GM10248 (cell line): Measurements from ENCODE around the gene TOMM20.

Experiments
- CTCF ChIA-PET: fragments of 300-600 bp; sonication (Branson Sonifier 250); formaldehyde crosslinking; extraction: SDS; loops from one replicate; lab custom pipeline; 2021; ENCODE audit warnings: antibody characterized with exemption; lab: Yijun Ruan, JAX
- POLR2A ChIA-PET: fragments of 350-650 bp; sonication (Branson Sonifier 250); formaldehyde crosslinking; extraction: SDS; loops from one replicate; lab custom pipeline; 2020; ENCODE audit warnings: antibody characterized with exemption; lab: Yijun Ruan, JAX
- DNase-seq: peaks from one replicate; pipeline ENCODE4 v3.0.0; 2012; ENCODE audit errors: extremely low spot score
- TF ChIP-seq, protein P1 (sequence below): IDR thresholded peaks from 2 replicates; pipeline ENCODE4 v1.5.1; 2012; ENCODE audit warnings: mild to moderate bottlenecking, low read depth; ENCODE audit errors: extremely low read depth, missing control alignments, control extremely low read depth

Gene TOMM20

DNA sequence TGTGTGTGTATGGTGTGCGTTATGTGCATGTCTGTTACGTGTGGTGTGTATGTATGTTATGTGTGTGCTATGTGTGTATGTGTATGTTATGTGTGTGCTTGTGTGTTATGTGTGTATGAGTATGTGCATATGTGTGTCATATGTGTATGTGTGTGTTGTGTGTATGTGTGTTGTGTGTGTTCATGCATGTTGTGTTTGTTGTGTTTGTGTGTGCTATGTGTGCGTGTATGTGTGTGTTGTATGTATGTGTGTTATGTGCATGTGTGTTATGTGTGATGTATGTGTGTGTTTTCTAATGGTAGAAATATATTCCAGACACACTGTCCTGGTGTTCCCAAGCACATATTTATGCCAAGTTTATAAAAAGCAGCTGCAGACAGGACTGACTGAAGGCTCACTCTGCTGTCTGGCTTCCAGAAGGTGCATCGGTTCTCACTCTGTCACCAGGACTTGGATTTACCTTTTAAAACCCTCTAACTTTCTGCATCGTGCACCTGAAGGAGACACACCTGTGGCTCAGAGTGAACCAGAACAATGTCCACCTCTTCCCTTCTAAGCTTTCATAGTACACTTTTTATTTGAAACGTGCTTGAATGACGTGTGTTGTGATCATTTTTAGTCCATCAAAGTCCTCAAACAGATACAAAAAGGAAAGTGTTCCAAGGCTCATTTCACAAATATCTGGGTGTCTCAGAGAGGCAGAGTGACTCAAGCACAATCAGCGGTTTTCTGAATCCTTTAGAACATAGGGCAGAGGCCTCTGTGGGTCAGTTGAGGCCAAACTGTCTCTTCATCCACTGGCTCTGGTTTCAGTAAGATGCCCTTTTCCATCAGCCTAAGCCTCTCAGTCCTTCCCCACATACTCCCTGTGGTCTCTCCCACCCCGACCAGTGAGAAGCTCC lies 49.9 kb downstream of the TOMM20 start:
- no peak for DNase-seq
- TF ChIP-seq, protein P1, sequence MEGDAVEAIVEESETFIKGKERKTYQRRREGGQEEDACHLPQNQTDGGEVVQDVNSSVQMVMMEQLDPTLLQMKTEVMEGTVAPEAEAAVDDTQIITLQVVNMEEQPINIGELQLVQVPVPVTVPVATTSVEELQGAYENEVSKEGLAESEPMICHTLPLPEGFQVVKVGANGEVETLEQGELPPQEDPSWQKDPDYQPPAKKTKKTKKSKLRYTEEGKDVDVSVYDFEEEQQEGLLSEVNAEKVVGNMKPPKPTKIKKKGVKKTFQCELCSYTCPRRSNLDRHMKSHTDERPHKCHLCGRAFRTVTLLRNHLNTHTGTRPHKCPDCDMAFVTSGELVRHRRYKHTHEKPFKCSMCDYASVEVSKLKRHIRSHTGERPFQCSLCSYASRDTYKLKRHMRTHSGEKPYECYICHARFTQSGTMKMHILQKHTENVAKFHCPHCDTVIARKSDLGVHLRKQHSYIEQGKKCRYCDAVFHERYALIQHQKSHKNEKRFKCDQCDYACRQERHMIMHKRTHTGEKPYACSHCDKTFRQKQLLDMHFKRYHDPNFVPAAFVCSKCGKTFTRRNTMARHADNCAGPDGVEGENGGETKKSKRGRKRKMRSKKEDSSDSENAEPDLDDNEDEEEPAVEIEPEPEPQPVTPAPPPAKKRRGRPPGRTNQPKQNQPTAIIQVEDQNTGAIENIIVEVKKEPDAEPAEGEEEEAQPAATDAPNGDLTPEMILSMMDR, result no peak
- POLR2A ChIA-PET, result interaction anchor here (0.7 to 2.2 kb wide), 5 partner anchors 31 to 478 kb away, joined by 3 to 8 read pairs (median 5); no protein-coding TSS in a partner anchor
- CTCF ChIA-PET, result interaction anchor here (0.7 to 1.8 kb wide), 8 partner anchors 11 to 579 kb away, joined by 3 to 6 read pairs (median 4); no protein-coding TSS in a partner anchor

GRCh38 chr1:235077571-235078479 lies 50.8 kb downstream of the TOMM20 start:
- peak; percentile 71 for DNase-seq
- ChIA-PET CTCF (interaction anchor here (0.8 to 1.5 kb wide), 4 partner anchors 15 to 578 kb away, joined by 3 to 5 read pairs (median 4); no protein-coding TSS in a partner anchor), POLR2A (interaction anchor here (0.6 to 3.7 kb wide), 5 partner anchors 30 to 99 kb away, joined by 3 to 22 read pairs (median 5); no protein-coding TSS in a partner anchor)
- TF ChIP-seq, protein P1, result no peak

- no peak for DNase-seq
- POLR2A ChIA-PET, result interaction anchor here (0.6 to 3.7 kb wide), 5 partner anchors 29 to 98 kb away, joined by 3 to 22 read pairs (median 5); no protein-coding TSS in a partner anchor
- TF ChIP-seq, protein P1, result no peak
- CTCF ChIA-PET, result interaction anchor here (0.9 to 1.1 kb wide), 2 partner anchors 16 to 578 kb away, joined by 3 to 4 read pairs; no protein-coding TSS in a partner anchor
Observed at GRCh38 chr1:235077163-235077540, 51.5 kb downstream of the TOMM20 start.

DNA sequence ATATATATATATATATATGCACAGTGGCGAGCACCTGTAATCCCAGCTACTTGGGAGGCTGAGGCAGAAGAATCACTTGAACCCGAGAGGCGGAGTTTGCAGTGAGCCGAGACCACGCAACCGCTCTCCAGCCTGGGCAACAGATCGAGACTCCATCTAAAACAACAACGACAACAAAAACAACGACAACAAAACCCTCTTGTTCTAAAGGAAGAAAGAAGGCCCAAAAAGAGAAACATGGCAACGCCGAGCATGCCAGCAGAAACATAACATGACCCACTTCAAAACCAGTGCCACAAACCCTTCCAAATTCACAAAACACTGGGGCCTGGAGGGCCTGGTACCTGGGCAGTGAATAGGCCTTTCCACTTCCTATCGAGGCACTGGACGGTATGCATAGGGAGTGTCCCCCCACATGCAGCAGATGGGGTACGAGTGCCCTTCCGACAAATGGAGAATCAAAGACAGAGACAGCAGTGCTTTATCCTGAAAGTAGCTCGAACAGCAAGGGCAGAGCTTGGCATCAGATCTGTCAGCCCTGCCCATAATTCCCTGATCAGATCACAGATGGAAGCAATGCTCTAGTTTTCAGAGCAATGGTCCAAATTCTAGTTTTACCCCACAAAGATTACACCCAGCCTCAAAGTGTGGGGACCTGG lies 52.0 kb downstream of the TOMM20 start:
- ChIA-PET POLR2A (interaction anchor here (0.6 to 3.7 kb wide), 4 partner anchors 29 to 98 kb away, joined by 3 to 22 read pairs (median 6); no protein-coding TSS in a partner anchor), CTCF (interaction anchor here (1.1 kb wide), 1 partner anchor 577 kb away, joined by 3 read pairs; no protein-coding TSS in a partner anchor)
- TF ChIP-seq, protein P1, result no peak
- no peak for DNase-seq

DNA sequence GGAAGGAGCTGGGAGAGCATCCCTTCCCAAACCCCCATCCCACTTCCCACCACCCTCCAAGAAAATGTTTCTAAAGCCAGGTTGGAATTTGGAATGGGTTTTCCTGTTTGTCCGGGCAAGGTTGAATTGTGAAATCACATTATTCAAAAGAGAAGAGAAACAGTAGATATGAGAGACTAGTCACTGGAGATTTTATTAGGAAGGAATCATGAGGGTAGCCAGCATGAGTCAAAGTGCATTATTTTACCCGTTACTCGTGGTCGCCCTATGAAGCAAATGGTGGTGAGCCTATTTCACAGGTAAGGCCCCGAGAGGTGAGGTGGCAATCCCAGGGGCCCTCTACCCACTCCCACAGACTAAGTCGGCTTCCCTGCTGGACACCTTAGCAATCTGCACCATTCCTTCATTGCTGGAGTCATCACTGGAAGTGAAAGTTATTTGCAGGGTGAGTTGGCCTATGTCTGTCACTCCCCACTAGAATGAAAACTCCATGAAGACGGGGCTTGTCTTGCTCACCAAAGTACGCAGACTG lies 52.8 kb downstream of the TOMM20 start:
- POLR2A ChIA-PET, result interaction anchor here (1.0 to 3.7 kb wide), 10 partner anchors 25 to 581 kb away, joined by 3 to 22 read pairs (median 4); partner anchors contain the start of gene IRF2BP2
- TF ChIP-seq, protein P1, result no peak
- DNase-seq, result no peak
- CTCF ChIA-PET, result interaction anchor here (1.1 kb wide), 2 partner anchors 8 to 83 kb away, joined by 3 to 5 read pairs; no protein-coding TSS in a partner anchor
